ENCODE data around the gene CRYGN. TPM values are rescaled to one million over a fixed set of nuclear protein-coding genes. Genes with fewer than 3 reads are reported as not detected.

The CRYGN gene
- total and polyA plus RNA-seq, 2 of the 13 experiments (the other 11 are each of a cell fraction or from before 2014, with no cell fraction given), result 0.11 TPM; not detected in 1

DNA sequence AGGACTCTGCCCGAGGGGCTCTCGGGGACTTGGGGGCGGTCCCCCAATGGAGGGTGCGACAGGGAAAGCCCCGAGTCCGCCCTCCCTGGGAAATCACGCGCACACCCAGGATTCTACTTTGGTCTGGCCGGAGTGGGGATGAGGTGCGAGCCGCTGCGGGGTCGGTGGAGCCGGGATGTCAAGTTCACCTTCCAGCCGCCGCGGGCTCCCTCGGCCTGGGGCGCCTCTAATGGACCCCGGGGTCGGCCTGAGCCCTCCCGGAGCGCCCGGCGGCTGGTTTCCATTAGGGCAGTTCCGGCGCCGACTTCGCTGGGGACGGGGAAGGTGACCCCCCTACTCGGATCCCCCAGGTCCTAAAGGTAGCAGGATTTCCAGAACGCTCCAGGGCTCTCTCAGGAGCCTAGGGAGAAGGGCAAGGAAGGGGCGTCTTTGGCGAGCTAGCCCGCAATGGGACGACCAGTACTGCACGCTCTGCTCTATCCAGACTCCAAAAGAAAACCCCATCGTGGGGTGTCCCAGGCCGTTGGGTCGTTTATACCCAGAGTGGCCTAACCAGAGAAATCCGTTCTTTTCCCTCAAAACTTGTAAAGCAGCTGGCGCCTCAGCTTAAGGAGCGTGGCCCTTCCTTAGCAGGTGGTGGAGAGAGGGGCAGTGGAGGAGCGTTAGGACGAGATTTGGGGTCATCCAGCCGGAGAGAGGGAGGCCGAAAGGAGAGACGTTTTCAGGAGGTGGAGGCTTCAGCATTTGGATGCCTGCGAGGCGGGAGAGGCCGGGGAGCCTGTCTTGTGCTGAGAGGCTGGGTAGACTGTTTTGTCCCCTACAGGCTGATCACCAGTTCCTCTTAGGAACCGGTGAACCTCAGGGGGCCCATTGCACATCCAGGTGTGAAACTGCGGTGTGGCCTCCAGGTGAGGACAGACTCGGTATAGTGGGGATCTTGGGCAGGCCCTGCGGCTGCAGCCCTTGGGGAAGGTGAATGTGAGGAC, 29.2 kb downstream of the CRYGN start (continued):
- TF ChIP-seq, protein P1, sequence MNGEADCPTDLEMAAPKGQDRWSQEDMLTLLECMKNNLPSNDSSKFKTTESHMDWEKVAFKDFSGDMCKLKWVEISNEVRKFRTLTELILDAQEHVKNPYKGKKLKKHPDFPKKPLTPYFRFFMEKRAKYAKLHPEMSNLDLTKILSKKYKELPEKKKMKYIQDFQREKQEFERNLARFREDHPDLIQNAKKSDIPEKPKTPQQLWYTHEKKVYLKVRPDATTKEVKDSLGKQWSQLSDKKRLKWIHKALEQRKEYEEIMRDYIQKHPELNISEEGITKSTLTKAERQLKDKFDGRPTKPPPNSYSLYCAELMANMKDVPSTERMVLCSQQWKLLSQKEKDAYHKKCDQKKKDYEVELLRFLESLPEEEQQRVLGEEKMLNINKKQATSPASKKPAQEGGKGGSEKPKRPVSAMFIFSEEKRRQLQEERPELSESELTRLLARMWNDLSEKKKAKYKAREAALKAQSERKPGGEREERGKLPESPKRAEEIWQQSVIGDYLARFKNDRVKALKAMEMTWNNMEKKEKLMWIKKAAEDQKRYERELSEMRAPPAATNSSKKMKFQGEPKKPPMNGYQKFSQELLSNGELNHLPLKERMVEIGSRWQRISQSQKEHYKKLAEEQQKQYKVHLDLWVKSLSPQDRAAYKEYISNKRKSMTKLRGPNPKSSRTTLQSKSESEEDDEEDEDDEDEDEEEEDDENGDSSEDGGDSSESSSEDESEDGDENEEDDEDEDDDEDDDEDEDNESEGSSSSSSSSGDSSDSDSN (CRISPR knock-in tag; IDR thresholded peaks at IDR 0.05), result peak; percentile 56
- TF ChIP-seq RNF2 (conservative IDR thresholded peaks at IDR 0.05; ENCODE audit: low read depth) (no peak), PITX1 (CRISPR knock-in tag; IDR thresholded peaks at IDR 0.05) (peak; percentile 41; the same call in 1 of the 2 replicates), TGIF2 (CRISPR knock-in tag; IDR thresholded peaks at IDR 0.05) (no peak), ZNF788 (CRISPR knock-in tag; IDR thresholded peaks at IDR 0.05; ENCODE audit: borderline replicate concordance) (peak; percentile 40; the same call in 1 of the 2 replicates), CREB1 (IDR thresholded peaks at IDR 0.05) (no peak), CREB1 (CRISPR knock-in tag; IDR thresholded peaks at IDR 0.05) (no peak), KAT2B (IDR thresholded peaks at IDR 0.05; ENCODE audit: borderline replicate concordance, low read depth, low read length) (no peak), LCORL (IDR thresholded peaks at IDR 0.05) (no peak), LCORL (CRISPR knock-in tag; IDR thresholded peaks at IDR 0.05) (0 out of 2 replicates have a peak, but pooled peaks have one; percentile 50), ZFP90 (CRISPR knock-in tag; IDR thresholded peaks at IDR 0.05; ENCODE audit: borderline replicate concordance) (no peak), KDM3A (CRISPR knock-in tag; IDR thresholded peaks at IDR 0.05; ENCODE audit: low read depth) (no peak), RARA (CRISPR knock-in tag; IDR thresholded peaks at IDR 0.05) (no peak), CEBPG (CRISPR knock-in tag; IDR thresholded peaks at IDR 0.05) (no peak), ZSCAN31 (CRISPR knock-in tag; IDR thresholded peaks at IDR 0.05; ENCODE audit: low read depth) (no peak)
- TF ChIP-seq, protein P2, sequence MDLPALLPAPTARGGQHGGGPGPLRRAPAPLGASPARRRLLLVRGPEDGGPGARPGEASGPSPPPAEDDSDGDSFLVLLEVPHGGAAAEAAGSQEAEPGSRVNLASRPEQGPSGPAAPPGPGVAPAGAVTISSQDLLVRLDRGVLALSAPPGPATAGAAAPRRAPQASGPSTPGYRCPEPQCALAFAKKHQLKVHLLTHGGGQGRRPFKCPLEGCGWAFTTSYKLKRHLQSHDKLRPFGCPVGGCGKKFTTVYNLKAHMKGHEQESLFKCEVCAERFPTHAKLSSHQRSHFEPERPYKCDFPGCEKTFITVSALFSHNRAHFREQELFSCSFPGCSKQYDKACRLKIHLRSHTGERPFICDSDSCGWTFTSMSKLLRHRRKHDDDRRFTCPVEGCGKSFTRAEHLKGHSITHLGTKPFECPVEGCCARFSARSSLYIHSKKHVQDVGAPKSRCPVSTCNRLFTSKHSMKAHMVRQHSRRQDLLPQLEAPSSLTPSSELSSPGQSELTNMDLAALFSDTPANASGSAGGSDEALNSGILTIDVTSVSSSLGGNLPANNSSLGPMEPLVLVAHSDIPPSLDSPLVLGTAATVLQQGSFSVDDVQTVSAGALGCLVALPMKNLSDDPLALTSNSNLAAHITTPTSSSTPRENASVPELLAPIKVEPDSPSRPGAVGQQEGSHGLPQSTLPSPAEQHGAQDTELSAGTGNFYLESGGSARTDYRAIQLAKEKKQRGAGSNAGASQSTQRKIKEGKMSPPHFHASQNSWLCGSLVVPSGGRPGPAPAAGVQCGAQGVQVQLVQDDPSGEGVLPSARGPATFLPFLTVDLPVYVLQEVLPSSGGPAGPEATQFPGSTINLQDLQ (CRISPR knock-in tag; IDR thresholded peaks at IDR 0.05), result no peak
- TF ChIP-seq, protein P3, sequence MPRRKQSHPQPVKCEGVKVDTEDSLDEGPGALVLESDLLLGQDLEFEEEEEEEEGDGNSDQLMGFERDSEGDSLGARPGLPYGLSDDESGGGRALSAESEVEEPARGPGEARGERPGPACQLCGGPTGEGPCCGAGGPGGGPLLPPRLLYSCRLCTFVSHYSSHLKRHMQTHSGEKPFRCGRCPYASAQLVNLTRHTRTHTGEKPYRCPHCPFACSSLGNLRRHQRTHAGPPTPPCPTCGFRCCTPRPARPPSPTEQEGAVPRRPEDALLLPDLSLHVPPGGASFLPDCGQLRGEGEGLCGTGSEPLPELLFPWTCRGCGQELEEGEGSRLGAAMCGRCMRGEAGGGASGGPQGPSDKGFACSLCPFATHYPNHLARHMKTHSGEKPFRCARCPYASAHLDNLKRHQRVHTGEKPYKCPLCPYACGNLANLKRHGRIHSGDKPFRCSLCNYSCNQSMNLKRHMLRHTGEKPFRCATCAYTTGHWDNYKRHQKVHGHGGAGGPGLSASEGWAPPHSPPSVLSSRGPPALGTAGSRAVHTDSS (CRISPR knock-in tag; conservative IDR thresholded peaks at IDR 0.05), result no peak
- TF ChIP-seq, protein P4, sequence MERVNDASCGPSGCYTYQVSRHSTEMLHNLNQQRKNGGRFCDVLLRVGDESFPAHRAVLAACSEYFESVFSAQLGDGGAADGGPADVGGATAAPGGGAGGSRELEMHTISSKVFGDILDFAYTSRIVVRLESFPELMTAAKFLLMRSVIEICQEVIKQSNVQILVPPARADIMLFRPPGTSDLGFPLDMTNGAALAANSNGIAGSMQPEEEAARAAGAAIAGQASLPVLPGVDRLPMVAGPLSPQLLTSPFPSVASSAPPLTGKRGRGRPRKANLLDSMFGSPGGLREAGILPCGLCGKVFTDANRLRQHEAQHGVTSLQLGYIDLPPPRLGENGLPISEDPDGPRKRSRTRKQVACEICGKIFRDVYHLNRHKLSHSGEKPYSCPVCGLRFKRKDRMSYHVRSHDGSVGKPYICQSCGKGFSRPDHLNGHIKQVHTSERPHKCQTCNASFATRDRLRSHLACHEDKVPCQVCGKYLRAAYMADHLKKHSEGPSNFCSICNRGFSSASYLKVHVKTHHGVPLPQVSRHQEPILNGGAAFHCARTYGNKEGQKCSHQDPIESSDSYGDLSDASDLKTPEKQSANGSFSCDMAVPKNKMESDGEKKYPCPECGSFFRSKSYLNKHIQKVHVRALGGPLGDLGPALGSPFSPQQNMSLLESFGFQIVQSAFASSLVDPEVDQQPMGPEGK (CRISPR knock-in tag; IDR thresholded peaks at IDR 0.05), result peak; percentile 84
